ENCODE results near the gene DUSP10.

- TF ChIP-seq CTCF (IDR thresholded peaks at IDR 0.05; ENCODE audit: low read length): no peak
- no peak for TF ChIP-seq EZH2 (IDR thresholded peaks at IDR 0.05; ENCODE audit: borderline replicate concordance, low read length)
Measured at GRCh38 chr1:221669441-221669840, 72.4 kb downstream of the DUSP10 start.

Data from OCI-LY1 (cell line).